IMR-90 (cell line): ENCODE measurements around the gene KBTBD4. TPM values are rescaled to one million over a fixed set of nuclear protein-coding genes. Genes with fewer than 3 reads are reported as not detected.

Experiments
- ATAC-seq: fragments of 200-7000 bp; cut with Tn5 transposase; 2 replicates; pipeline ENCODE4 v1.9.1; 2020; ENCODE audit warnings: low read depth, mild to moderate bottlenecking, moderate library complexity
- BruUV-seq: library from RNA; stranded (reverse); fragments of 400-500 nt; replicated peaks from 2 replicates; lab custom pipeline; 2021; lab: Mats Ljungman, UMichigan
- CTCF ChIA-PET: fragments of 300-600 bp; formaldehyde crosslinking; extraction: SDS; loops from one replicate; lab custom pipeline; 2021; ENCODE audit warnings: antibody characterized with exemption; lab: Yijun Ruan, JAX
- POLR2A ChIA-PET: fragments of 300-600 bp; sonication (Branson Sonifier 250); formaldehyde crosslinking; loops from one replicate; lab custom pipeline; 2022; ENCODE audit warnings: antibody characterized with exemption; ENCODE audit not compliant: unreplicated experiment; lab: Charles Lee
- DNase-seq: peaks from one replicate; pipeline ENCODE4 v3.0.0; 2013
- H2AFZ ChIP-seq: replicated peaks from 2 replicates; pipeline ENCODE3; 2013; ENCODE audit warnings: low read length, mild to moderate bottlenecking; ENCODE audit not compliant: poor library complexity
- H2AK5ac ChIP-seq: 2 replicates; pipeline ENCODE4 v1.6.1; 2013; ENCODE audit warnings: low read depth, low read length, inconsistent platforms
- H2AK9ac ChIP-seq: replicated peaks from 2 replicates; pipeline ENCODE3; 2013; ENCODE audit warnings: mild to moderate bottlenecking, low read depth, low read length, moderate library complexity; ENCODE audit not compliant: poor library complexity
- H2BK120ac ChIP-seq: 2 replicates; pipeline ENCODE4 v1.6.1; 2013; ENCODE audit warnings: low read depth, low read length, inconsistent platforms
- H2BK15ac ChIP-seq: 3 replicates; pipeline ENCODE4 v1.6.1; 2013; ENCODE audit warnings: low read depth, low read length, inconsistent platforms
- H2BK20ac ChIP-seq: 2 replicates; pipeline ENCODE4 v1.6.1; 2013; ENCODE audit warnings: low read depth, mild to moderate bottlenecking, inconsistent platforms, low read length, moderate library complexity
- H2BK5ac ChIP-seq: 2 replicates; pipeline ENCODE4 v1.6.1; 2013; ENCODE audit warnings: mild to moderate bottlenecking, low read depth, low read length, inconsistent platforms; ENCODE audit not compliant: poor library complexity, severe bottlenecking
- H3K14ac ChIP-seq: replicated peaks from 2 replicates; pipeline ENCODE4 v1.6.1; 2013; ENCODE audit warnings: low read depth, low read length, inconsistent platforms
- H3K18ac ChIP-seq: 2 replicates; pipeline ENCODE4 v1.6.1; 2013; ENCODE audit warnings: low read depth, low read length, control low read depth
- H3K23ac ChIP-seq: 2 replicates; pipeline ENCODE4 v1.6.1; 2013; ENCODE audit warnings: low read depth, low read length, inconsistent platforms
- H3K27ac ChIP-seq: 2 replicates; pipeline ENCODE4 v1.5.1; 2013; ENCODE audit warnings: mild to moderate bottlenecking, control low read depth, low read length; ENCODE audit not compliant: insufficient read depth
- H3K27me3 ChIP-seq: 2 replicates; pipeline ENCODE4 v1.6.1; 2013; ENCODE audit warnings: low read length; ENCODE audit not compliant: control insufficient read depth, insufficient read depth
- H3K36me3 ChIP-seq: 2 replicates; pipeline ENCODE4 v1.6.1; 2013; ENCODE audit warnings: low read length, mixed read lengths; ENCODE audit not compliant: control insufficient read depth, insufficient read depth
- H3K4ac ChIP-seq: 2 replicates; pipeline ENCODE4 v1.6.1; 2013; ENCODE audit warnings: low read depth, low read length, inconsistent platforms
- H3K4me1 ChIP-seq: 2 replicates; pipeline ENCODE4 v1.6.1; 2013; ENCODE audit warnings: low read length, mixed read lengths; ENCODE audit not compliant: control insufficient read depth, insufficient read depth
- H3K4me2 ChIP-seq: 2 replicates; pipeline ENCODE4 v1.6.1; 2013; ENCODE audit warnings: low read depth, mild to moderate bottlenecking, control low read depth, low read length, moderate library complexity
- H3K4me3 ChIP-seq: 2 replicates; pipeline ENCODE4 v1.5.1; 2013; ENCODE audit warnings: low read depth, mild to moderate bottlenecking, control low read depth, low read length, moderate library complexity; ENCODE audit not compliant: insufficient read depth
- H3K56ac ChIP-seq: 2 replicates; pipeline ENCODE4 v1.6.1; 2013; ENCODE audit warnings: low read length, inconsistent platforms; ENCODE audit not compliant: insufficient read depth; ENCODE audit errors: extremely low read depth
- H3K79me1 ChIP-seq, 2 experiments: 2 replicates each; pipeline ENCODE4 v1.6.1; 2013; ENCODE audit warnings: low read length in 2 of 2, inconsistent platforms in 1 of 2, low read depth in 1 of 2
- H3K9ac ChIP-seq: 2 replicates; pipeline ENCODE4 v1.6.1; 2013; ENCODE audit warnings: low read depth, low read length, control low read depth
- H3K9me1 ChIP-seq: 2 replicates; pipeline ENCODE4 v1.6.1; 2013; ENCODE audit warnings: low read length, inconsistent platforms; ENCODE audit not compliant: insufficient read depth
- H3K9me3 ChIP-seq: 2 replicates; pipeline ENCODE4 v1.6.1; 2013; ENCODE audit warnings: low read length; ENCODE audit not compliant: control insufficient read depth, insufficient read depth
- H4K20me1 ChIP-seq: 2 replicates; pipeline ENCODE4 v1.6.1; 2013; ENCODE audit warnings: low read length, inconsistent platforms; ENCODE audit not compliant: insufficient read depth
- H4K5ac ChIP-seq: 2 replicates; pipeline ENCODE4 v1.6.1; 2013; ENCODE audit warnings: mild to moderate bottlenecking, low read depth, low read length, control low read depth
- H4K8ac ChIP-seq, 2 experiments: 2 replicates each; pipeline ENCODE4 v1.6.1; 2013; ENCODE audit warnings: low read depth in 2 of 2, low read length in 2 of 2, control low read depth in 1 of 2, inconsistent platforms in 1 of 2
- H4K91ac ChIP-seq: 2 replicates; pipeline ENCODE4 v1.6.1; 2013; ENCODE audit warnings: low read depth, low read length, inconsistent platforms; ENCODE audit not compliant: insufficient read depth
- BHLHE40 ChIP-seq: fragments of 150-350 bp; IDR thresholded peaks from 2 replicates; pipeline ENCODE4 v1.6.1; 2016; ENCODE audit warnings: mild to moderate bottlenecking, low read depth, low read length
- CHD1 ChIP-seq: IDR thresholded peaks from 2 replicates; pipeline ENCODE4 v1.6.1; 2012; ENCODE audit warnings: low read depth, low read length, improper control_type of control experiment
- SMC3 ChIP-seq: fragments of 150-350 bp; IDR thresholded peaks from 2 replicates; pipeline ENCODE4 v1.6.1; 2016; ENCODE audit warnings: low read depth, mild to moderate bottlenecking, antibody characterized with exemption, low read length, moderate library complexity
- USF2 ChIP-seq: fragments of 150-350 bp; IDR thresholded peaks from 2 replicates; pipeline ENCODE4 v1.6.1; 2017; ENCODE audit warnings: mild to moderate bottlenecking, antibody characterized with exemption, low read length, low read depth
- WGBS, 2 experiments: methylation state at CpG; one replicate each; pipeline versions ENCODE4 v1.1.5 to v1.1.7; 2013; ENCODE audit warnings: missing lambda C conversion rate in 2 of 2; ENCODE audit not compliant: insufficient read length in 1 of 2; ENCODE audit errors: extremely low coverage in 2 of 2; 5-methylcytosine and 5-hydroxymethylcytosine counted together
- dilution Hi-C: fragments of 300-500 bp; cut with HindIII; formaldehyde crosslinking; loops from one replicate; pipeline ENCODE4 v1.14.3; 2018; ENCODE audit warnings: low sequenced_read_pairs; ENCODE audit not compliant: unreplicated experiment
- in situ Hi-C: fragments of 300-500 bp; cut with MboI; formaldehyde crosslinking; loops from 3 replicates; pipeline ENCODE4 v1.14.3; 2019; ENCODE audit warnings: low sequenced_read_pairs, inconsistent platforms, mixed read lengths
- intact Hi-C: fragments of 100-400 bp; cut with micrococcal nuclease; formaldehyde crosslinking; loops from 2 replicates; pipeline ENCODE4 v1.10.0; 2022
- polyA plus RNA-seq, 3 experiments: library from polyadenylated mRNA; depleted of rRNA; stranded (reverse); fragments of >200 nt; gene quantifications; 2 replicates each; pipeline ENCODE4 v1.2.3, GENCODE V29; 2012; ENCODE audit warnings: low replicate concordance in 1 of 3
- total RNA-seq: library from RNA; depleted of rRNA; stranded (reverse); fragments of >200 nt; gene quantifications from 2 replicates; pipeline ENCODE4 v1.2.3, GENCODE V29; 2012

KBTBD4 gene
- total and polyA plus RNA-seq, 2 of the 4 experiments (the other 2 are of a cell fraction) = 14.9 to 41.6 TPM

- no peak overlapping the region for H3K9ac ChIP-seq
- ChIA-PET CTCF (interaction anchor here (1.2 kb wide), 1 partner anchor 7 kb away, joined by 3 read pairs; the partner anchor contains the start of gene C1QTNF4), POLR2A (no interaction called here)
Measured at GRCh38 chr11:47587039-47587716, 8.4 kb upstream of the KBTBD4 start.

More at GRCh38 chr11:47587039-47587716, 8.4 kb upstream of the KBTBD4 start:
- H3K56ac ChIP-seq = no peak overlapping the region
- no peak for TF ChIP-seq CHD1
- no peak for TF ChIP-seq SMC3
- no peak for TF ChIP-seq BHLHE40
- no peak for TF ChIP-seq USF2
- 70% methylated on average over 4 of the region's 6 CpGs; no CpG with 5 or more reads in 1 of the 2 experiments for WGBS, 2 experiments
- no TSS peak for BruUV-seq
- H4K5ac ChIP-seq = no peak overlapping the region
- no peaks in the 10 kb centered on the region for H4K20me1 ChIP-seq
- no peak overlapping the region for H3K27ac ChIP-seq
- H3K79me1 ChIP-seq = peaks cover 0 to 2% of the 10 kb centered on the region in 2 experiments; a peak in 2 of 4 replicates
- peaks cover 24% of the 10 kb centered on the region for H3K36me3 ChIP-seq
- H2BK120ac ChIP-seq = no peak overlapping the region
- H2AK9ac ChIP-seq = no peak overlapping the region
- intact Hi-C loops (no loop called here), dilution Hi-C loops (no loop called here), in situ Hi-C loops (no loop called here)
- H4K8ac ChIP-seq = no peak overlapping the region
- H2BK20ac ChIP-seq = no peak overlapping the region
- H3K18ac ChIP-seq = no peak overlapping the region
- no peak overlapping the region for H3K14ac ChIP-seq
- H3K4me3 ChIP-seq = no peak overlapping the region
- no peak overlapping the region for H4K91ac ChIP-seq
- no peaks in the 10 kb centered on the region for H3K4me1 ChIP-seq
- H3K27me3 ChIP-seq = peaks cover 18% of the 10 kb centered on the region
- H2BK15ac ChIP-seq = no peak overlapping the region
- H3K4me2 ChIP-seq = no peak overlapping the region
- peak; percentile 22; the same call in 1 of the 2 replicates for ATAC-seq
- peaks cover 3% of the 10 kb centered on the region for H3K9me3 ChIP-seq
- no peak for DNase-seq
- H2AFZ ChIP-seq = no peak overlapping the region
- H3K23ac ChIP-seq = no peak overlapping the region
- no peak overlapping the region for H2AK5ac ChIP-seq
- no peak overlapping the region for H2BK5ac ChIP-seq
- no peaks in the 10 kb centered on the region for H3K9me1 ChIP-seq
- no peak overlapping the region for H3K4ac ChIP-seq
